ENCODE measurements around the gene SLC49A3. TPM values are rescaled to one million over a fixed set of nuclear protein-coding genes. Genes with fewer than 3 reads are reported as not detected.

The SLC49A3 gene
- total RNA-seq, 2 donors from 2014 or later: 8.0 to 8.2 TPM

GRCh38 chr4:661231-661630 is 27.7 kb downstream of the SLC49A3 start:
- no peaks in the 10 kb centered on the region for H3K36me3 ChIP-seq (replicated peaks in 1 of 2; ENCODE audit: insufficient read depth in 1 of 2, low read depth in 2 of 2)
- H3K27ac ChIP-seq: no peak overlapping the region
- no peaks in the 10 kb centered on the region for H3K9me3 ChIP-seq
- ATAC-seq (no peak), DNase-seq (no peak)
- TF ChIP-seq, protein P1, sequence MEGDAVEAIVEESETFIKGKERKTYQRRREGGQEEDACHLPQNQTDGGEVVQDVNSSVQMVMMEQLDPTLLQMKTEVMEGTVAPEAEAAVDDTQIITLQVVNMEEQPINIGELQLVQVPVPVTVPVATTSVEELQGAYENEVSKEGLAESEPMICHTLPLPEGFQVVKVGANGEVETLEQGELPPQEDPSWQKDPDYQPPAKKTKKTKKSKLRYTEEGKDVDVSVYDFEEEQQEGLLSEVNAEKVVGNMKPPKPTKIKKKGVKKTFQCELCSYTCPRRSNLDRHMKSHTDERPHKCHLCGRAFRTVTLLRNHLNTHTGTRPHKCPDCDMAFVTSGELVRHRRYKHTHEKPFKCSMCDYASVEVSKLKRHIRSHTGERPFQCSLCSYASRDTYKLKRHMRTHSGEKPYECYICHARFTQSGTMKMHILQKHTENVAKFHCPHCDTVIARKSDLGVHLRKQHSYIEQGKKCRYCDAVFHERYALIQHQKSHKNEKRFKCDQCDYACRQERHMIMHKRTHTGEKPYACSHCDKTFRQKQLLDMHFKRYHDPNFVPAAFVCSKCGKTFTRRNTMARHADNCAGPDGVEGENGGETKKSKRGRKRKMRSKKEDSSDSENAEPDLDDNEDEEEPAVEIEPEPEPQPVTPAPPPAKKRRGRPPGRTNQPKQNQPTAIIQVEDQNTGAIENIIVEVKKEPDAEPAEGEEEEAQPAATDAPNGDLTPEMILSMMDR (IDR thresholded peaks at IDR 0.05): no peak
- no peak for TF ChIP-seq POLR2A (IDR thresholded peaks at IDR 0.05)
- no peak overlapping the region for H3K4me3 ChIP-seq
- intact Hi-C loops (cut with DNase I): no loop called here
- no peaks in the 10 kb centered on the region for H3K27me3 ChIP-seq
- peaks cover 13% of the 10 kb centered on the region for H3K4me1 ChIP-seq
- 63 to 82% methylated on average over 3 of the region's 3 CpGs for WGBS, 2 donors

GRCh38 chr4:660401-660800 is 28.6 kb downstream of the SLC49A3 start:
- Histone ChIP-seq H3K9me3 (no peaks in the 10 kb centered on the region), H3K4me1 (peaks cover 13% of the 10 kb centered on the region), H3K36me3 (replicated peaks in 1 of 2; ENCODE audit: insufficient read depth in 1 of 2, low read depth in 2 of 2) (no peaks in the 10 kb centered on the region), H3K27me3 (no peaks in the 10 kb centered on the region), H3K4me3 (no peak overlapping the region), H3K27ac (no peak overlapping the region)
- DNase-seq: no peak
- WGBS, 2 donors: 72 to 82% methylated on average over 8 to 10 of the region's 10 CpGs
- TF ChIP-seq, protein P1 (IDR thresholded peaks at IDR 0.05): no peak
- TF ChIP-seq POLR2A (IDR thresholded peaks at IDR 0.05): no peak
- intact Hi-C loops (cut with DNase I): no loop called here
- no peak for ATAC-seq

DNA sequence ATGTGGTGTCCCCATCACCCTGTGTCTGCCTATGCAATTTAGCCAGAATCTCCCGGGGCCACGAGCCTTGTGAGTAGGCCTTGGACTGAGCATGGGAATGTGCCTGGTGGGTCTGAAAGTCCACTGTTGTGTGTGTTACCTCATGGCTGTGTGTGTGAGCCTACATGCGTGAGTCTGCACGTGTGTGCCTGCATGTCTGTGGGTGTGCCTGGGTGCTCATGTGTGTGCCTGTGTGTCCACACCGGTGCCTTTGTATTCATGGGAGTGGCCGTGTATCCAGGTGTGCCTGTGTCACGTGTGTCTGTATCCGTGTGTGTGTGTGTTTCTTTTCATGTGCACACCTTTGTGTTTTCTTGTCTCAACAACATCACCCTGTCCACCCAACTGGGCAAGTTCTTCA is 29.1 kb downstream of the SLC49A3 start:
- H3K27ac ChIP-seq: no peak overlapping the region
- 82% methylated on average over 8 of the region's 8 CpGs; no CpG with 5 or more reads in 1 of the 2 donors for WGBS, 2 donors
- H3K9me3 ChIP-seq: no peaks in the 10 kb centered on the region
- ATAC-seq: no peak
- DNase-seq: no peak
- no peak for TF ChIP-seq POLR2A (IDR thresholded peaks at IDR 0.05)
- TF ChIP-seq, protein P1 (IDR thresholded peaks at IDR 0.05): no peak
- intact Hi-C loops (cut with DNase I): no loop called here
- no peaks in the 10 kb centered on the region for H3K36me3 ChIP-seq (replicated peaks in 1 of 2; ENCODE audit: insufficient read depth in 1 of 2, low read depth in 2 of 2)
- H3K4me3 ChIP-seq: no peak overlapping the region
- H3K27me3 ChIP-seq: no peaks in the 10 kb centered on the region
- H3K4me1 ChIP-seq: peaks cover 13% of the 10 kb centered on the region

GRCh38 chr4:658681-659667 is 30.0 kb downstream of the SLC49A3 start:
- Histone ChIP-seq H3K36me3 (replicated peaks in 1 of 2; ENCODE audit: insufficient read depth in 1 of 2, low read depth in 2 of 2) (no peaks in the 10 kb centered on the region), H3K4me3 (no peak overlapping the region), H3K9me3 (no peaks in the 10 kb centered on the region), H3K27ac (no peak overlapping the region), H3K27me3 (no peaks in the 10 kb centered on the region), H3K4me1 (peaks cover 11% of the 10 kb centered on the region)
- 81 to 88% methylated on average over 24 to 30 of the region's 32 CpGs for WGBS, 2 donors
- no peak for DNase-seq
- intact Hi-C loops (cut with DNase I): no loop called here
- TF ChIP-seq, protein P1 (IDR thresholded peaks at IDR 0.05): peak in 1 of 7 experiments; percentile 41
- TF ChIP-seq POLR2A (IDR thresholded peaks at IDR 0.05): no peak
- no peak for ATAC-seq
